ENCODE measurements around the gene MSRB1. TPM values are rescaled to one million over a fixed set of nuclear protein-coding genes. Genes with fewer than 3 reads are reported as not detected.
A peak's percentile ranks its signal among the peaks of the same experiment; 100 is the strongest.

Gene MSRB1
- total and polyA plus RNA-seq, 4 donors, result 10.0 to 25.8 (median 17.4) TPM

GRCh38 chr16:1949507-1949906 is 6.5 kb upstream of the MSRB1 start:
- Histone ChIP-seq H3K4me1 (ENCODE audit: control insufficient read depth, insufficient read depth, low read length) (no peaks in the 10 kb centered on the region), H3K36me3 (ENCODE audit: control insufficient read depth, insufficient read depth, low read length) (peaks cover 3% of the 10 kb centered on the region), H3K9me3 (ENCODE audit: control insufficient read depth, insufficient read depth, low read length) (no peaks in the 10 kb centered on the region), H3K4me3 (ENCODE audit: low read depth, low read length) (no peak overlapping the region), H3K27me3 (ENCODE audit: control insufficient read depth, insufficient read depth, low read length) (no peaks in the 10 kb centered on the region), H3K27ac (ENCODE audit: low read depth, low read length) (no peak overlapping the region)
- WGBS (ENCODE audit: insufficient coverage), result 92% methylated on average over 7 of the region's 11 CpGs
- DNase-seq (ENCODE audit: low read depth in 4 of 6, low spot score in 6 of 6), result no peak

GRCh38 chr16:1947369-1947670 is 4.3 kb upstream of the MSRB1 start:
- WGBS (ENCODE audit: insufficient coverage), result 92% methylated on average over 9 of the region's 9 CpGs
- H3K36me3 ChIP-seq (ENCODE audit: control insufficient read depth, insufficient read depth, low read length), result peaks cover 3% of the 10 kb centered on the region
- H3K4me1 ChIP-seq (ENCODE audit: control insufficient read depth, insufficient read depth, low read length), result peaks cover 12% of the 10 kb centered on the region
- H3K4me3 ChIP-seq (ENCODE audit: low read depth, low read length), result no peak overlapping the region
- H3K27me3 ChIP-seq (ENCODE audit: control insufficient read depth, insufficient read depth, low read length), result no peaks in the 10 kb centered on the region
- no peak overlapping the region for H3K27ac ChIP-seq (ENCODE audit: low read depth, low read length)
- no peak for DNase-seq (ENCODE audit: low read depth in 4 of 6, low spot score in 6 of 6)
- no peaks in the 10 kb centered on the region for H3K9me3 ChIP-seq (ENCODE audit: control insufficient read depth, insufficient read depth, low read length)

DNA sequence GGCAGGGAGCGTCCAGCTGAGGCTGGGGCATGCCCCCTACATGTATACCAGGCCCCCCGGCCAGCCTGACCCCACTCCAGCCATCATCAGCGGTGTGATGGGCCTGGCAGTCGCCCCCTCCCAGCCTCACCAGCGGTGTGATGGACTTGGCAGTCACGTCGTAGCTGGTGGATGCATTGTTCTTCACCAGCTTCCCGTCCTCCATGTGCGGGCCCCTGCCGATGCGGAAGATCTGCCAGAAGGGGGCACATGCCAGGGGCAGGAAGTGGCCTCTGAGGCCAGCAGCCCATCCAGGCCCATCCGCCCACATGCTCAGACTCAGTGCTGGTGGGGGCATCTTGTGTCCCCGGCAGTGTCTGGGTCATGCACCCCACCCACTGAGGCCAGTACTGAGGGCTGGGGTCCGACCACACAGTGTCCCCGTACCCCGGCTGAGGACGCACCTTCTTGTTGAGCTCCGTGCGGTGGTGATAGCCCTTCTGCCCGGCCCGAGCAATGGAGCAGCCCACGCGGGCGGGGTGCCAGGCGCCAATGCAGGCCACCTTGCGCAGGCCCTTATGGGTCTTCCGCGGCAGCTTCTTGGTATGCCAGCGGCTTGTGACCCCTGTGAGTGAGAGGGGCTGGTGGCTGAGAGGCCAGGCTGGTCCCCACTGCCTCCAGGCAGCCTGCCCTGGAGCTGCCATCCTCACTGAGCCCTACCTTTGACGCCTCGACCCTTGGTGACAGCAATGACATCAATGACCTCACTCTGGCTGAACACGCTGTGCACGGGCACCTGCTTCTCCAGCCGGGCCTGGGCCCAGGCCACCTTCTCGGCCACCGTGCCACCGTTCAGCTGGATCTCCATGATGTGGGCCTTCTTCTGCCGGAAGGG is 3.7 kb upstream of the MSRB1 start:
- peaks cover 18% of the 10 kb centered on the region for H3K4me1 ChIP-seq (ENCODE audit: control insufficient read depth, insufficient read depth, low read length)
- no peaks in the 10 kb centered on the region for H3K9me3 ChIP-seq (ENCODE audit: control insufficient read depth, insufficient read depth, low read length)
- no peaks in the 10 kb centered on the region for H3K27me3 ChIP-seq (ENCODE audit: control insufficient read depth, insufficient read depth, low read length)
- no peak overlapping the region for H3K4me3 ChIP-seq (ENCODE audit: low read depth, low read length)
- no peak overlapping the region for H3K27ac ChIP-seq (ENCODE audit: low read depth, low read length)
- no peak for DNase-seq (ENCODE audit: low read depth in 4 of 6, low spot score in 6 of 6)
- peaks cover 3% of the 10 kb centered on the region for H3K36me3 ChIP-seq (ENCODE audit: control insufficient read depth, insufficient read depth, low read length)
- 80% methylated on average over 38 of the region's 38 CpGs for WGBS (ENCODE audit: insufficient coverage)

- peaks cover 23% of the 10 kb centered on the region for H3K4me1 ChIP-seq (ENCODE audit: control insufficient read depth, insufficient read depth, low read length)
- H3K27ac ChIP-seq (ENCODE audit: low read depth, low read length), result no peak overlapping the region
- 83% methylated on average over 13 of the region's 19 CpGs for WGBS (ENCODE audit: insufficient coverage)
- no peaks in the 10 kb centered on the region for H3K9me3 ChIP-seq (ENCODE audit: control insufficient read depth, insufficient read depth, low read length)
- no peak for DNase-seq (ENCODE audit: low read depth in 4 of 6, low spot score in 6 of 6)
- no peaks in the 10 kb centered on the region for H3K27me3 ChIP-seq (ENCODE audit: control insufficient read depth, insufficient read depth, low read length)
- peaks cover 10% of the 10 kb centered on the region for H3K36me3 ChIP-seq (ENCODE audit: control insufficient read depth, insufficient read depth, low read length)
- no peak overlapping the region for H3K4me3 ChIP-seq (ENCODE audit: low read depth, low read length)
Observed at GRCh38 chr16:1945559-1946391, 2.8 kb upstream of the MSRB1 start.

- no peak for DNase-seq (ENCODE audit: low read depth in 4 of 6, low spot score in 6 of 6)
- H3K36me3 ChIP-seq (ENCODE audit: control insufficient read depth, insufficient read depth, low read length), result peaks cover 18% of the 10 kb centered on the region
- H3K27ac ChIP-seq (ENCODE audit: low read depth, low read length), result no peak overlapping the region
- no peaks in the 10 kb centered on the region for H3K27me3 ChIP-seq (ENCODE audit: control insufficient read depth, insufficient read depth, low read length)
- H3K9me3 ChIP-seq (ENCODE audit: control insufficient read depth, insufficient read depth, low read length), result no peaks in the 10 kb centered on the region
- no peak overlapping the region for H3K4me3 ChIP-seq (ENCODE audit: low read depth, low read length)
- H3K4me1 ChIP-seq (ENCODE audit: control insufficient read depth, insufficient read depth, low read length), result peaks cover 23% of the 10 kb centered on the region
- WGBS (ENCODE audit: insufficient coverage), result 82% methylated on average over 11 of the region's 21 CpGs
Observed at GRCh38 chr16:1944612-1945199, 1.7 kb upstream of the MSRB1 start.

DNA sequence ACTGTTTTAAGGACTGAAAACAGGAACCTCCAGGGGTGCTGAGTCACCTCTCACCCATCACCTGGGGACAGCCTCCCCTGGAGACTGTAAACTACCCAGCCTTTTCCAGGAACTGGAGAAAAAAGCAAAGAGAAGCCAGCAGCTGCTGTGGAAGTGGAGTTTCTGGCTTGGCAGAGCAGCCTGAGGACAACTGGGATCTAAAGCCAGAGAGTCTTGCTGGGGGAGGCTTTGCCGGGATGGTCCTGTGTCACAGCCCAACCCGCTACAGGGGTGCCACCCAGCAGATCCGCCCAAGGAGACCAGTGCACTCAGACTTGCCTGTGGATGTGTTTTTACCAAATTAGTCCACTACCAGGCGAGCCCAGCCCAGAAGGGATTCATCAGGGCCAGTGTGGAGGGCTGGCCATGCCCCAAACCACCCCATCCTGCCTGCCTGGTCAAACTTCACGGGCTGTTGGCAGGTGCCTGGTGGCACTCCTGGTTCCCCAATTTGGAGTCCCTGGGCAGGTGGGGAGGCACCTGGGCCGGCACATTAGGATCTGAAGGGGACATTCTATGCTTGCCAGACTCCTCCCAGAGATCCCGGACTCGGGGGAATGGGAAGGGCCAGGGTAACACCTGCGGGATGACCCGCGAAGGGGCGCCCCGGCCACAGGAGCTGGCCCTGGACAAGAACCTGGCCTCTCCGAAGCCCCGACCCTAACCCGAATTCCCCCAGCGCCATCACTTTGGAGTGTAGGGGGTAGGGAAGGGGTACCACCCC is 771 bp downstream of the MSRB1 start:
- Histone ChIP-seq H3K27me3 (ENCODE audit: control insufficient read depth, insufficient read depth, low read length) (no peaks in the 10 kb centered on the region), H3K9me3 (ENCODE audit: control insufficient read depth, insufficient read depth, low read length) (no peaks in the 10 kb centered on the region), H3K27ac (ENCODE audit: low read depth, low read length) (no peak overlapping the region), H3K4me1 (ENCODE audit: control insufficient read depth, insufficient read depth, low read length) (peaks cover 23% of the 10 kb centered on the region), H3K36me3 (ENCODE audit: control insufficient read depth, insufficient read depth, low read length) (peaks cover 37% of the 10 kb centered on the region), H3K4me3 (ENCODE audit: low read depth, low read length) (peak overlapping the region; percentile 84)
- 66% methylated on average over 7 of the region's 17 CpGs for WGBS (ENCODE audit: insufficient coverage)
- no peak for DNase-seq (ENCODE audit: low read depth in 4 of 6, low spot score in 6 of 6)

GRCh38 chr16:1941162-1942046 is 1.6 kb downstream of the MSRB1 start:
- H3K36me3 ChIP-seq (ENCODE audit: control insufficient read depth, insufficient read depth, low read length), result peaks cover 41% of the 10 kb centered on the region
- no peak overlapping the region for H3K4me3 ChIP-seq (ENCODE audit: low read depth, low read length)
- 70% methylated on average over 23 of the region's 30 CpGs for WGBS (ENCODE audit: insufficient coverage)
- no peak overlapping the region for H3K27ac ChIP-seq (ENCODE audit: low read depth, low read length)
- no peaks in the 10 kb centered on the region for H3K9me3 ChIP-seq (ENCODE audit: control insufficient read depth, insufficient read depth, low read length)
- no peaks in the 10 kb centered on the region for H3K27me3 ChIP-seq (ENCODE audit: control insufficient read depth, insufficient read depth, low read length)
- DNase-seq (ENCODE audit: low read depth in 4 of 6, low spot score in 6 of 6), result no peak
- peaks cover 23% of the 10 kb centered on the region for H3K4me1 ChIP-seq (ENCODE audit: control insufficient read depth, insufficient read depth, low read length)

DNA sequence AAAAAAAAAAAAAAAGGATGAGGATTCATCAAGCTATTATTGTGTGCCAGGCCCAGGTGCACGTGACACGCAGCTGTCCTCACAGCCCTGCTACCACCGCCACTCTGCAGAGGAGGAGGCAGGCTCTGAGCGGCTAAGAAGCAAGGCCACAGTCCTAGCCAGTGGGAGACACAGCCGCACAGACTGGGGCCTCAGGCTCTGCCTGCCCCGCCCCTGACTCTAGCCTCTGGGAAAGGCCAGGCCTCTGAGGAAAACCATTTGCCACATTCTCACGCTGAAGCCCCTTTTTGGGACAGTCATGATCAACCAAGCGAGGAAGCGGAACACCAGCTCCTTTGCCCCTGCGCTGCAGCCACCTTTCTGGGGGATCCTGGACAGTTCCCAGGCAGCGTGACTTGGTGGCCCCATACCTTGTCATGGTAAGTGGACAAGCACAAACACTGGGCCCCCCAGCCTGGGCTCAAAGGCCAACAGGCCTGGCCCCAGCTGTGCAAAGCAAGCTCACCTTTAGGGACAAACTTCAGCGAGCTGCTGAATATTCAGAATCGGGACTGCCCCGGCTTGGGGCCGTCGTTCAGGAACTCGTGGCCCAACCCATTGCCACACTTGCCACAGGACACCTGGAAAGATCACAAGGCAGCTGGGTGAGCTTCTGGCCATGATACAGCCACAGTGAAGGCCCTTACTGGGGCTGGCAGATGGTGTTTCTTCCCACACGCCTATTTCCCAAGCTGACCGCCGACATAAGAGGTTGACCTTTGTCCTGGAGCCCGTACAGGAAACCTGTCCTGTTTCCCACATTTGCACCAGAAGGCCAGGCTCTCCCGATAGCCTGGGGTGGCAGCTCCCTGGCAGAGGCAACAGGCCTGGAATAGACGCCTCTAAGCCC is 2.5 kb downstream of the MSRB1 start:
- no peak for DNase-seq (ENCODE audit: low read depth in 4 of 6, low spot score in 6 of 6)
- Histone ChIP-seq H3K27me3 (ENCODE audit: control insufficient read depth, insufficient read depth, low read length) (no peaks in the 10 kb centered on the region), H3K36me3 (ENCODE audit: control insufficient read depth, insufficient read depth, low read length) (peaks cover 41% of the 10 kb centered on the region), H3K4me3 (ENCODE audit: low read depth, low read length) (no peak overlapping the region), H3K27ac (ENCODE audit: low read depth, low read length) (no peak overlapping the region), H3K4me1 (ENCODE audit: control insufficient read depth, insufficient read depth, low read length) (peaks cover 23% of the 10 kb centered on the region), H3K9me3 (ENCODE audit: control insufficient read depth, insufficient read depth, low read length) (no peaks in the 10 kb centered on the region)
- 95% methylated on average over 22 of the region's 23 CpGs for WGBS (ENCODE audit: insufficient coverage)
